ENCODE measurements around the gene NAPA.

DNA sequence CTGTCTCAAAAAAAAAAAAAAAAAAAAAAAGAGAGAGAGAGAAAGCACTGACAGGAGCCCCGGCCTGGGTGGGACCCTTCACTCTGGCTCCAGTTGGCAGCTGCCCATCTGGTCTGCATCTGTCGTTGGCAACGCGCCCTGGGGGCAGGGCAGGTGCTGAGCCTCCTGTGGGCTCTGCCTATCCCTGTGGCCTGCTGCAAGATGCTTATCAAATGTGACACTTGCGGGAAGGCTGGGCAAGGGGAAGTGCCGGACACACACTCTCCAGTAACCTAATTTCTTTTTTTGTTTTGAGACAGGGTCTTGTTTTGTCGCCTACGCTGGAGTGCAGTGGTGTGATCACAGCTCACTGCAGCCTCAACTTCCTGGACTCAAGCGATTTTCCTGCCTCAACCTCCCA is 20.1 kb downstream of the NAPA start:
- TF ChIP-seq EZH2 (IDR thresholded peaks at IDR 0.05; ENCODE audit: low read depth): no peak
- TF ChIP-seq, protein P1, sequence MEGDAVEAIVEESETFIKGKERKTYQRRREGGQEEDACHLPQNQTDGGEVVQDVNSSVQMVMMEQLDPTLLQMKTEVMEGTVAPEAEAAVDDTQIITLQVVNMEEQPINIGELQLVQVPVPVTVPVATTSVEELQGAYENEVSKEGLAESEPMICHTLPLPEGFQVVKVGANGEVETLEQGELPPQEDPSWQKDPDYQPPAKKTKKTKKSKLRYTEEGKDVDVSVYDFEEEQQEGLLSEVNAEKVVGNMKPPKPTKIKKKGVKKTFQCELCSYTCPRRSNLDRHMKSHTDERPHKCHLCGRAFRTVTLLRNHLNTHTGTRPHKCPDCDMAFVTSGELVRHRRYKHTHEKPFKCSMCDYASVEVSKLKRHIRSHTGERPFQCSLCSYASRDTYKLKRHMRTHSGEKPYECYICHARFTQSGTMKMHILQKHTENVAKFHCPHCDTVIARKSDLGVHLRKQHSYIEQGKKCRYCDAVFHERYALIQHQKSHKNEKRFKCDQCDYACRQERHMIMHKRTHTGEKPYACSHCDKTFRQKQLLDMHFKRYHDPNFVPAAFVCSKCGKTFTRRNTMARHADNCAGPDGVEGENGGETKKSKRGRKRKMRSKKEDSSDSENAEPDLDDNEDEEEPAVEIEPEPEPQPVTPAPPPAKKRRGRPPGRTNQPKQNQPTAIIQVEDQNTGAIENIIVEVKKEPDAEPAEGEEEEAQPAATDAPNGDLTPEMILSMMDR (conservative IDR thresholded peaks at IDR 0.05): no peak

All from PC-9 (cell line).